Measurements from ENCODE around the gene HOXA3.

HOXA3 gene

GRCh38 chr7:27095050-27095896, 57.1 kb downstream of the HOXA3 start:
- no peak for DNase-seq

- DNase-seq: no peak
Observed at GRCh38 chr7:27094304-27095049, 57.9 kb downstream of the HOXA3 start.

GRCh38 chr7:27093184-27093895, 59.0 kb downstream of the HOXA3 start:
- DNase-seq: no peak

- no peak for DNase-seq
Observed at GRCh38 chr7:27092819-27093110, 59.6 kb downstream of the HOXA3 start.

- DNase-seq: no peak
Observed at GRCh38 chr7:27091941-27092818, 60.2 kb downstream of the HOXA3 start.

- DNase-seq: no peak
Observed at GRCh38 chr7:27091105-27091504, 61.3 kb downstream of the HOXA3 start.

- no peak for DNase-seq
Observed at GRCh38 chr7:27088002-27088922, 64.1 kb downstream of the HOXA3 start.

GRCh38 chr7:27083646-27084045, 68.7 kb downstream of the HOXA3 start:
- no peak for DNase-seq

GRCh38 chr7:27082171-27082570, 70.2 kb downstream of the HOXA3 start:
- no peak for DNase-seq

GRCh38 chr7:27080844-27081436, 71.4 kb downstream of the HOXA3 start:
- DNase-seq: no peak

GRCh38 chr7:27079234-27079975, 73.0 kb downstream of the HOXA3 start:
- DNase-seq: no peak

- no peak for DNase-seq
Observed at GRCh38 chr7:27078616-27079233, 73.7 kb downstream of the HOXA3 start.

GRCh38 chr7:27073076-27073475, 79.3 kb downstream of the HOXA3 start:
- DNase-seq: no peak

GRCh38 chr7:27071622-27072390, 80.6 kb downstream of the HOXA3 start:
- no peak for DNase-seq

- DNase-seq: no peak
Observed at GRCh38 chr7:27068259-27068658, 84.1 kb downstream of the HOXA3 start.

- DNase-seq: no peak
Observed at GRCh38 chr7:27066148-27066547, 86.2 kb downstream of the HOXA3 start.

GRCh38 chr7:27065709-27066108, 86.7 kb downstream of the HOXA3 start:
- no peak for DNase-seq

GRCh38 chr7:27064661-27065060, 87.7 kb downstream of the HOXA3 start:
- no peak for DNase-seq

All from anterior cingulate cortex (tissue), 58 donors.